NCI-H2196 treated with DMSO at 0.1 percent for 48 hours (cell line): ENCODE measurements around the gene LMF2.
A peak's percentile ranks its signal among the peaks of the same experiment; 100 is the strongest.

ENCODE experiments used
- DNase-seq: peaks from one replicate; lab custom pipeline; 2025; ENCODE audit not compliant: unreplicated experiment; lab: John Stamatoyannopoulos, UW

The LMF2 gene

GRCh38 chr22:50504369-50505211, 2.9 kb downstream of the LMF2 start:
- DNase-seq, result no peak

GRCh38 chr22:50503475-50504145, 3.9 kb downstream of the LMF2 start:
- DNase-seq, result no peak

- DNase-seq, result no peak
Observed at GRCh38 chr22:50502628-50503474, 4.7 kb downstream of the LMF2 start.

- DNase-seq, result no peak
Observed at GRCh38 chr22:50502096-50502495, 5.4 kb downstream of the LMF2 start.

GRCh38 chr22:50500452-50500851, 7.0 kb downstream of the LMF2 start:
- no peak for DNase-seq

- DNase-seq, result peak; percentile 42
Observed at GRCh38 chr22:50498322-50498890, 9.1 kb downstream of the LMF2 start.

- DNase-seq, result no peak
Observed at GRCh38 chr22:50497093-50497492, 10.4 kb downstream of the LMF2 start.

GRCh38 chr22:50490531-50491308, 16.8 kb downstream of the LMF2 start:
- no peak for DNase-seq

GRCh38 chr22:50489363-50490243, 17.9 kb downstream of the LMF2 start:
- DNase-seq, result no peak

GRCh38 chr22:50488886-50489285, 18.6 kb downstream of the LMF2 start:
- no peak for DNase-seq

GRCh38 chr22:50488006-50488677, 19.4 kb downstream of the LMF2 start:
- DNase-seq, result no peak

GRCh38 chr22:50487290-50488005, 20.1 kb downstream of the LMF2 start:
- DNase-seq, result no peak

- no peak for DNase-seq
Observed at GRCh38 chr22:50486561-50487289, 20.8 kb downstream of the LMF2 start, which contains the start of gene MIOX. Gene MIOX, plus strand, starts transcription at chr22:50486859. Its CDS starts 39 bp downstream, at chr22:50486898.

- DNase-seq, result no peak
Observed at GRCh38 chr22:50485221-50486131, 22.0 kb downstream of the LMF2 start.

GRCh38 chr22:50483977-50484853, 23.3 kb downstream of the LMF2 start:
- DNase-seq, result no peak
